Measurements from ENCODE around the gene ATP13A2. TPM values are rescaled to one million over a fixed set of nuclear protein-coding genes. Genes with fewer than 3 reads are reported as not detected.

The ATP13A2 gene
- polyA plus RNA-seq, 1 of the 3 experiments (the other 2 are of a cell fraction): 29.3 TPM

DNA sequence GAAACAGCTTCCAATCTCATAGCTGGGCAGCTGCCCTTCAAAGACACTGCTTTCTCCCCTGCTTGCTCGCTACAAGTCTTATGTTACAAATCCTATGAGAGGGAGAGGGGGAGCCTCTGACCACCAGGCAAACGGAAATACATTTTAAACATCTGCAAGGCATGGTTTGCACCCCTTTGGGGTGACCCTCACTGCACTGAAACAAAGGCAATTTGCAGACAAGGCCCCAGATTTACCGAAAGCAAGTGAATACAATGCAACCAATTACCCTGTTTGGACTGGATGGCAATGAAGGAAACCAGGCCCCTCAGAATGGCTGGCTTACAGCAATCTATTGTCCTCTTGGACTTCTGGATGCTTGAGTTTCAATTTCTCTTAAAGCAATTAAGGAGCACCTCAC lies 11.8 kb upstream of the ATP13A2 start:
- Histone ChIP-seq H3K27me3 (ENCODE audit: insufficient read depth) (no peaks in the 10 kb centered on the region), H3K9ac (no peak overlapping the region), H3K4me1 (ENCODE audit: control insufficient read depth in 1 of 2, insufficient read depth in 2 of 2, low read depth in 1 of 2, low read length in 1 of 2) (no peaks in the 10 kb centered on the region), H3F3A (replicated peaks; ENCODE audit: insufficient read depth) (peaks cover 14% of the 10 kb centered on the region), H3K9me2 (no peaks in the 10 kb centered on the region), H3K79me2 (ENCODE audit: insufficient read depth) (no peaks in the 10 kb centered on the region), H3K4me3 (ENCODE audit: low read depth in 2 of 2, low read length in 1 of 2) (no peak overlapping the region), H3K9me3 (no peaks in the 10 kb centered on the region), H2AFZ (ENCODE audit: low read depth) (no peak overlapping the region), H4K20me1 (ENCODE audit: insufficient read depth) (no peaks in the 10 kb centered on the region), H3K4me2 (no peak overlapping the region), H3K27ac (ENCODE audit: low read depth in 2 of 2, low read length in 1 of 2) (no peak overlapping the region), H3K36me3 (replicated peaks in 1 of 2; ENCODE audit: control insufficient read depth in 1 of 2, insufficient read depth in 2 of 2, low read length in 1 of 2) (peaks cover 44 to 85% of the 10 kb centered on the region in 2 experiments)
- no peak for DNase-seq
- WGBS (ENCODE audit: low lambda C conversion rate): 89% methylated on average over 3 of the region's 3 CpGs
- CTCF ChIA-PET: interaction anchor here (0.7 to 2.9 kb wide), 5 partner anchors 10 to 403 kb away, joined by 3 to 13 read pairs (median 3); no protein-coding TSS in a partner anchor
- POLR2A ChIA-PET: no interaction called here
- TF ChIP-seq TAF1 (IDR thresholded peaks at IDR 0.05; ENCODE audit: borderline replicate concordance, low read depth, low read length) (no peak), CTCF (IDR thresholded peaks at IDR 0.05) (no peak), ELF1 (IDR thresholded peaks at IDR 0.05) (no peak), PBX3 (IDR thresholded peaks at IDR 0.05) (no peak), TCF12 (IDR thresholded peaks at IDR 0.05) (no peak), MEF2A (IDR thresholded peaks at IDR 0.05; ENCODE audit: borderline replicate concordance, low read depth) (no peak), RXRA (IDR thresholded peaks at IDR 0.05; ENCODE audit: borderline replicate concordance, low read depth) (no peak)
- TF ChIP-seq, protein P1, sequence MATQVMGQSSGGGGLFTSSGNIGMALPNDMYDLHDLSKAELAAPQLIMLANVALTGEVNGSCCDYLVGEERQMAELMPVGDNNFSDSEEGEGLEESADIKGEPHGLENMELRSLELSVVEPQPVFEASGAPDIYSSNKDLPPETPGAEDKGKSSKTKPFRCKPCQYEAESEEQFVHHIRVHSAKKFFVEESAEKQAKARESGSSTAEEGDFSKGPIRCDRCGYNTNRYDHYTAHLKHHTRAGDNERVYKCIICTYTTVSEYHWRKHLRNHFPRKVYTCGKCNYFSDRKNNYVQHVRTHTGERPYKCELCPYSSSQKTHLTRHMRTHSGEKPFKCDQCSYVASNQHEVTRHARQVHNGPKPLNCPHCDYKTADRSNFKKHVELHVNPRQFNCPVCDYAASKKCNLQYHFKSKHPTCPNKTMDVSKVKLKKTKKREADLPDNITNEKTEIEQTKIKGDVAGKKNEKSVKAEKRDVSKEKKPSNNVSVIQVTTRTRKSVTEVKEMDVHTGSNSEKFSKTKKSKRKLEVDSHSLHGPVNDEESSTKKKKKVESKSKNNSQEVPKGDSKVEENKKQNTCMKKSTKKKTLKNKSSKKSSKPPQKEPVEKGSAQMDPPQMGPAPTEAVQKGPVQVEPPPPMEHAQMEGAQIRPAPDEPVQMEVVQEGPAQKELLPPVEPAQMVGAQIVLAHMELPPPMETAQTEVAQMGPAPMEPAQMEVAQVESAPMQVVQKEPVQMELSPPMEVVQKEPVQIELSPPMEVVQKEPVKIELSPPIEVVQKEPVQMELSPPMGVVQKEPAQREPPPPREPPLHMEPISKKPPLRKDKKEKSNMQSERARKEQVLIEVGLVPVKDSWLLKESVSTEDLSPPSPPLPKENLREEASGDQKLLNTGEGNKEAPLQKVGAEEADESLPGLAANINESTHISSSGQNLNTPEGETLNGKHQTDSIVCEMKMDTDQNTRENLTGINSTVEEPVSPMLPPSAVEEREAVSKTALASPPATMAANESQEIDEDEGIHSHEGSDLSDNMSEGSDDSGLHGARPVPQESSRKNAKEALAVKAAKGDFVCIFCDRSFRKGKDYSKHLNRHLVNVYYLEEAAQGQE (IDR thresholded peaks at IDR 0.05; ENCODE audit: low read depth, low read length): no peak
- TF ChIP-seq, protein P2, sequence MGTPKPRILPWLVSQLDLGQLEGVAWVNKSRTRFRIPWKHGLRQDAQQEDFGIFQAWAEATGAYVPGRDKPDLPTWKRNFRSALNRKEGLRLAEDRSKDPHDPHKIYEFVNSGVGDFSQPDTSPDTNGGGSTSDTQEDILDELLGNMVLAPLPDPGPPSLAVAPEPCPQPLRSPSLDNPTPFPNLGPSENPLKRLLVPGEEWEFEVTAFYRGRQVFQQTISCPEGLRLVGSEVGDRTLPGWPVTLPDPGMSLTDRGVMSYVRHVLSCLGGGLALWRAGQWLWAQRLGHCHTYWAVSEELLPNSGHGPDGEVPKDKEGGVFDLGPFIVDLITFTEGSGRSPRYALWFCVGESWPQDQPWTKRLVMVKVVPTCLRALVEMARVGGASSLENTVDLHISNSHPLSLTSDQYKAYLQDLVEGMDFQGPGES (IDR thresholded peaks at IDR 0.05; ENCODE audit: low read depth, low read length): no peak
